GM21423 (cell line): ENCODE data around the gene HSPA1B.
"Not testable (repeated sequence)": the region's sequence is repeated elsewhere in the genome, so short reads cannot be mapped to it uniquely, and the experiment has no call there.

Experiments
- ATAC-seq: cut with Tn5 transposase; IDR thresholded peaks from one replicate; pipeline ENCODE4 v1.9.1; 2021; ENCODE audit warnings: mild to moderate bottlenecking, moderate library complexity; ENCODE audit not compliant: unreplicated experiment

The HSPA1B gene

DNA sequence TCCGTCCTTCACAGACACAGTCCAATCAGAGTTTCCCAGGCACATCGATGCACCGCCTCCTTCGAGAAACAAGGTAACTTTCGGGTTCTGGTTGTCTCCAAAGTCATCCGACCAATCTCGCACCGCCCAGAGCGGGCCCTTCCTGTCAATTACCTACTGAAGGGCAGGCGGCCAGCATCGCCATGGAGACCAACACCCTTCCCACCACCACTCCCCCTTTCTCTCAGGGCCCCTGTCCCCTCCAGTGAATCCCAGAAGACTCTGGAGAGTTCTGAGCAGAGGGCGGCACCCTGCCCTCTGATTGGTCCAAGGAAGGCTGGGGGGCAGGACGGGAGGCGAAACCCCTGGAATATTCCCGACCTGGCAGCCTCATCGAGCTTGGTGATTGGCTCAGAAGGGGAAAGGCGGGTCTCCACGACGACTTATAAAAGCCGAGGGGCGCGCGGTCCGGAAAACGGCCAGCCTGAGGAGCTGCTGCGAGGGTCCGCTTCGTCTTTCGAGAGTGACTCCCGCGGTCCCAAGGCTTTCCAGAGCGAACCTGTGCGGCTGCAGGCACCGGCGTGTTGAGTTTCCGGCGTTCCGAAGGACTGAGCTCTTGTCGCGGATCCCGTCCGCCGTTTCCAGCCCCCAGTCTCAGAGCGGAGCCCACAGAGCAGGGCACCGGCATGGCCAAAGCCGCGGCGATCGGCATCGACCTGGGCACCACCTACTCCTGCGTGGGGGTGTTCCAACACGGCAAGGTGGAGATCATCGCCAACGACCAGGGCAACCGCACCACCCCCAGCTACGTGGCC, at the start of gene HSPA1B:
HSPA1B (plus strand) TSS at position 453 of the 794 bp plus-strand sequence; CDS start at position 666, 213 bp downstream.
- ATAC-seq, result peak; percentile 69

GRCh38 chr6:31778193-31778592, 49.3 kb upstream of the HSPA1B start:
- ATAC-seq, result no peak

DNA sequence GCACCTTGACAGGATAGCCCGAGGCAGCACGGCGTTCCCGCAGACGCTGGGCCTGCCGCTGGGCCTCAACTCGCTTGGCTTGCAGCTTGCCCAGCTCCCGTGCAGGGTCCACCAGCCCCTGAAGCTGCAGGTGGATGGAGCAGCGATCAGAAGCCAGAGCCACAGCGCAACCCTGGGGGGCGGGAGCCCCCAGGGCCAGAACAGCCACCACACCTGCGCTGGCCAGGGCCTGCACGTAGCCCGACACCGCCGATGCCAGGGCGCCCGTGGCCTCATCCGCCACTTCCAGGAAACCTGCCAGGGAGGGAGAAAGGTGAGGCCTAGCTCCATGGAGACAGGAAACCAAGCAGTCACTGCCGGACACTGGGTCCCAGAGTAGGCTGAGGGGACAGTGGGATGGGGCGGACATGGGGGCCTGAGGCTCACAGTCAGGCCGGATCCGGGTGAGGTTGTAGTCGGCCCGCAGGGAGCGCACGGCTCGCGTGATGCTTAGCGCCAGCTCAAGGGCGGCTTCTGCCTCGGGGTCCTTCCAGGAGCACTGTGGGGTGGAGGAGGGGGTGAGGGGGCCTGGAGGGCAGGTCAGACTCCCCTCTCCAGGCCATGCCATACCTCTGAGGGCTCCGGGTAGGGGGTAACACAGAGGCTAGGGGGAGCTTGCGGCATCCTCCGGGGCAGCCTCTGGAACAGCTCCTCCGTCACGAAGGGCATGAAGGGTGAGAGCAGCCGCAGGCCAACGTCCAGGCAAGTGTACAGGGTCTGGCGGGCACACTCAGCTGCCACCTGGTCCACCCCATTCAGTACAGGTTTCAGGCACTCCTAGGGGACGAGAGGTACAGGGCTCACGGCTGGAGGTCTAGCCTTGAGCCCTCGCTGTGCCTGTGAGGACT, 48.3 kb upstream of the HSPA1B start:
- no peak for ATAC-seq

DNA sequence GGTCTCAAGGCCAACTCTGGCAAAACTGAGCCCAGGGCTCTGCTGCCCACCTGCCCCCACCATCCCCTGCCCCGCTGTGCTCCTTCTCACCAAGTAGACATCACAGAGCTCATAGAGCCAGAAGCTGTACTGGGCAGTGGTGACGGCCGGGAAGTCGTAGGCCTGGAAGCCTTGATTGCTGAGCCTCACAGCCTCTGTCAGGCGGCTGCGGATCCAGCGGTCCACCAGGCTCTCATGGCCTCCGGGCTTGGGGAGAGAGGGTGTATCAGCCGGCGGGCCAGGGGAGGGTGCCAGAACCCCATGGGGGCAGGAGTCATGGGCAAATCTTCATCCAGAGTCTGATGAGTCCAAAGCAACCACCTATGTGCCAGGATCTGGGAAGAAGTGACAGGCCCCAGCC, 47.6 kb upstream of the HSPA1B start:
- no peak for ATAC-seq

DNA sequence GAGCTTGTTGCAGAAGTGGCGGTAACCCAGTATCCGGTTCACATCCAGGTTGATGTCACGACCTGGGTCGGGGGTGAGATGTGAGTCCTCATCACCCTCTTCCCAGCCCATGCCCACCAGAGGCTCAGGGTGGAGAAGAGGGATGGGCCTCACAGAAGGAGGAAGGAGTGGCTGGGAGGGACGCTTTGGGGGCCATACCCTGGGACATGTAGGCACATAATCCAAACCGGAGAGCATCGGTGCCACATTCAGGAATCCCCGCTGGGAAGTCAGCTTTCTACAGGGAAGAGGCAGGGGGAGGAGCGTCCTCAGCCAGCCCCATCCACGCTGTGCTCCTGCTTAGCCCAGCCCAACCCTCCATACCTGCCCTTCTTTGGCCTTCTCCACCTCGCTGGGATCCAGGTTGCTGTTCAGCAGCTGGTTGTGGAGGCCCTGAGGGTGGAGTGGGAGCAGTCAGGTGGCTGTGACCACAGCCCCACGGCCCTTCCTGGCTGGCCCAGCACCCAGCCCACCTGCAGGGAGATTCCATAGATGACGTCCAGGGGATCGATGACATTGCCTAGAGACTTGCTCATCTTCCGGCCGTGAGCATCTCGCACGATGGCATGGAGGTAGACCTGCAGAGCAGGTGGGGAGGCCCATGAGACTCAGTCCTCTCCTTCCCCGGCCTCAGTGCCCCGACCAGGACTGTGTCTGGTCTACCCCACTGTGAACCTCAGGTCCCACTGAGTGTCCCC, 46.9 kb upstream of the HSPA1B start:
- no peak for ATAC-seq

DNA sequence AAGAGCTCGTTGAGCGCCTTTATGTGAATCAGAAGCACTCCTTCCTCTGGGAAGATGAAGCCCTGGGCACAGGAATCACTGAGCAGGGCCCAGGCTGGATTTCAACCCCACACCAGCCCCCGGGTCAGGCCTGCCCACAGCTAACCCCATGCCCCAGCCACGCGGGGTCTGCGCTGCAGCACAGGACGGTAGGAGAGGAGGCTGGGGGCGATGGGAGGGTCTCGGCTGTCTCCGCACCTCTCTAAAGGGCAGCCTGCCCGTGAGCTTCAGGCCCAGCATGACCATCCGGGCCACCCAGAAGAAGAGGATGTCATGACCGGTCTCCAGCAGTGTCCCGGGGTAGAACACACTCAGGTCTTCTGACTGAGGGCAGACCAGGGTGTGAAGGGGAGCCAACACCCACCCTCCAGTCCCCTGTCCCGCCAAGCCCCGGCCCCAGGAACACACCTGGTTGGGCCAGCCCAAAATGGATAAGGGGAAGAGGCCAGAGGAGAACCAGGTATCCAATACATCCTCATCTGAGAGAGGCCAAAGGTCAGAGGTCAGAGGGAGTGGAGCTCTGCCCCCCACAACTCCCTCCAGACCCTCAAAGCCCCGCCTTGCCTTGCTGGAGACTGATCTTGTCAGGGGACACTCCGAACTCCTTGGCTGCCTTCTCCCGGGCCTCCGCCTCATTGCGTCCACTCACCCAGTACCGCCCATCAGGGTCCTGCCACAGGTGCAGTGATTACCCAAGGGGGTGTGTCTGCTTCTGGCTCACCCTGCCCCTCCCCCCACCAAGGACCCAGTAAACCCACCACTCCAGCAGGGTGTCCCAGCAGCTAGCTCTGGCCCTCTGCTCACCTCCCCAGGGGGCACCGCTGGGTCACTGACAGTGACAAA, 46.1 kb upstream of the HSPA1B start:
- ATAC-seq, result no peak

GRCh38 chr6:31782126-31782855, 45.2 kb upstream of the HSPA1B start:
- no peak for ATAC-seq

DNA sequence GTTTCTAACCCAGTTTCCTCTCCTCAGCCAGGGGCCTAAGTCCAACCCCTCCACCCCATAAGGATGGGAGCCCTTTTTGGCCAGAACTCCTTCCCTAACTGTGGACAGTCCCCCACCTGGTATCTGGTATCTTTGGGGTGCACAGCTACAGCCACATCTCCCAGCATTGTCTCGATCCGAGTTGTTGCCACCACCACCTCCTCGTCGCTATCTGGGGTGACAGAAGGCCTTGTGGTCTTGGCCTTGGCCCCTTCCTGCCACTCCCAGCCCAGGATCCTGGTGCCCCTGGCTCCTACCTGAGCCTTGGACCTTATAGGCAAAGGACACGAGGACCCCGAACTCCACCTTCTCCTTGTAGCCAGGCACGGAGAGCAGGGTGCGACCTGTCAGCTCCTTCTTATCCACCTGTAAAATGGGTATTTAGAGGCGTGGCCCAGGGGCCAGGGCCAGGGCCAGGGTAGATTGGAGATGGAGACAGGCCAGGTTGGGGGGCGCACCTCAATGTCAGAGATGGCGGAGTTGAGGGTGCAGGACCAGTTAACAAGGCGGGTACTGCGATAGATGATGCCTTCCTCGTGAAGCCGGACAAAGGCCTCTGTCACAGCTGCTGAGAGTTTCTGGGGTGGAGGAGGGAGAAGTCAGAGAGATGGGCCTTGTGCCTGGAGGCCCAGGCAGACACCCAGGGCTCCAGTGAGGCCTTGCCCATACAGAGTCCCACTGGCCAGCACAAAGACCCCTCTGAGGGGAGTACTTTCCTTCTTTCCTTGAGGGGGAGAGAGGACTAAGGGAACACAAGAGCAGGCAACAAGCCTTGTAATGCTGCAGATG, 43.2 kb upstream of the HSPA1B start:
- ATAC-seq, result no peak

- no peak for ATAC-seq
Observed at GRCh38 chr6:31785475-31785874, 42.1 kb upstream of the HSPA1B start.

- ATAC-seq, result no peak
Observed at GRCh38 chr6:31791324-31792089, 36.0 kb upstream of the HSPA1B start.

GRCh38 chr6:31792090-31792374, 35.5 kb upstream of the HSPA1B start:
- no peak for ATAC-seq

GRCh38 chr6:31792761-31793171, 34.8 kb upstream of the HSPA1B start:
- no peak for ATAC-seq

GRCh38 chr6:31793927-31794245, 33.7 kb upstream of the HSPA1B start:
- not testable (repeated sequence) for ATAC-seq

- ATAC-seq, result no peak
Observed at GRCh38 chr6:31794294-31794865, 33.2 kb upstream of the HSPA1B start.

DNA sequence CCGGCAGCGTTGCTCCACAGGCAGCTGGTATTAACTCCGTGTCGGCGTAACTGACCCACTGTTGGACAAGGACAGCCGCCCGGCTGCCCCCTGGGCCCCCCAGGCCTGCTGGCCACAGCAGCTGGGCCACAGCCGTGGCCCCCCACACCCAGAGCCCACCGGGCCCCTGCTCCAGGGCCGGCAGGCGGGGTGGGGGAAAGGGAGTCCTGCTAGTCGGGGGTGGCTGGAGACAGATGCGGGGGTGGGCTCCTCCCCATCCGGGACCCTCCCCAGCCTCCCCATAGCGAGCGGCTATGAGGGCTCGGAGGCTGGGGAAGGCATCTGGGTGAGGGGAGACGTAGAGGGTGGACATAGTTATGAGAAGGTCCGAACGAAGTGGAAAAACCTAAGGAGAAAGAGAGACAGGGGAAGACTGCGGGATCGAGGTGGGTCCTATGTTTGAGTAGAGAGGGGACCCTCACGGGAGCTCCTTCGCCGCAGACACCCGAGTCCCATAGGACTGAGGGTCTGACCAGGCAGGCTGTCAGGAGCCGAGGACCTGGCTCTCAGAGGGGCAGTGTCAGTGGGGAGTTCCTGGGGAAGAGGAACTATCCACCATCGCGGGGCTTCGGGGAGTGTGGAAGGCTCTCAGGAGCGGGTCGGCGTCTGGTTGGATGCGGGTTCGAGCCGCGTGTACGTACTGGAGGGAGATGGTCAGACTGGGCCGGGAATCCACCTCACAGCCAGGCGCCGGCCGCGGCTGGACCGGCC, 32.5 kb upstream of the HSPA1B start:
- ATAC-seq, result peak; percentile 20

DNA sequence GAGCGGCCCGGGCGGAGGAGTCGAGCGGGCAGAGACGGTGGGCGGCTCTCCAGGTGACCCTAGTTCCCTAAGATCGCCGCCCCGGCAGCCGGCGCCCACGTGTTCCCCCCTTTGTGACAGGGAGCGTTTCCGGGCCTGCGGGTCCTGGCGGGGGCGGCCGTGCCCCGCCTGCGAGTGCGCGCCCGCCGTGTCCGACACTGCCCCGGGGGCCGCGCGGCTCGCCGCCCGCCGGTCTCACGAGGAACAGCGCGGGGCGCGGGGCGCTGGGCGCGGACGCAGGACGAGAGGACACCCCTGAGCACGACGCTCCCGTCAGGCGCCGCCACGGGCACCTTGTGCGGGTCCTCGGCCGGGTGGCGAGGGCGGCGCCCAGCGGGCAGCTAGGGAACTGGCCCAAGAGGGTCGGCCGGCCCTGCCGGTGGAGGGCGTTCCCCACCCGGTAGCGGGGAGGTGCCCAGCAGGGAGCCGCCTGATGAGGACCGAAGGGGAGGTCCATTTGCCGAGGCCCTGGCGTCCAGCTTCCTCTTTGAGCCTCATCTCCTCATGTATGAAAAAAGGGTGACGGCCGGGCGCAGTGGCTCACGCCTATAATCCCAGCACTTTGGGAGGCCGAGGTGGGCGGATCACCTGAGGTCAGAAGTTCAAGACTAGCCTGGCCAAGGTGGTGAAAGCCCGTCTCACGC, 31.8 kb upstream of the HSPA1B start, which contains the start of gene VARS1:
VARS1 (minus strand) TSS at position 137 of the 683 bp plus-strand sequence. CDS start 535 bp downstream, outside the sequence.
- peak; percentile 72 for ATAC-seq

GRCh38 chr6:31796993-31797385, 30.5 kb upstream of the HSPA1B start:
- ATAC-seq, result no peak
